ENCODE data around the gene SCG3. TPM values are rescaled to one million over a fixed set of nuclear protein-coding genes. Genes with fewer than 3 reads are reported as not detected.

SCG3 gene
- total and polyA plus RNA-seq, 2 donors (not counting 1 experiment from before 2014, with no cell fraction given), result not detected

DNA sequence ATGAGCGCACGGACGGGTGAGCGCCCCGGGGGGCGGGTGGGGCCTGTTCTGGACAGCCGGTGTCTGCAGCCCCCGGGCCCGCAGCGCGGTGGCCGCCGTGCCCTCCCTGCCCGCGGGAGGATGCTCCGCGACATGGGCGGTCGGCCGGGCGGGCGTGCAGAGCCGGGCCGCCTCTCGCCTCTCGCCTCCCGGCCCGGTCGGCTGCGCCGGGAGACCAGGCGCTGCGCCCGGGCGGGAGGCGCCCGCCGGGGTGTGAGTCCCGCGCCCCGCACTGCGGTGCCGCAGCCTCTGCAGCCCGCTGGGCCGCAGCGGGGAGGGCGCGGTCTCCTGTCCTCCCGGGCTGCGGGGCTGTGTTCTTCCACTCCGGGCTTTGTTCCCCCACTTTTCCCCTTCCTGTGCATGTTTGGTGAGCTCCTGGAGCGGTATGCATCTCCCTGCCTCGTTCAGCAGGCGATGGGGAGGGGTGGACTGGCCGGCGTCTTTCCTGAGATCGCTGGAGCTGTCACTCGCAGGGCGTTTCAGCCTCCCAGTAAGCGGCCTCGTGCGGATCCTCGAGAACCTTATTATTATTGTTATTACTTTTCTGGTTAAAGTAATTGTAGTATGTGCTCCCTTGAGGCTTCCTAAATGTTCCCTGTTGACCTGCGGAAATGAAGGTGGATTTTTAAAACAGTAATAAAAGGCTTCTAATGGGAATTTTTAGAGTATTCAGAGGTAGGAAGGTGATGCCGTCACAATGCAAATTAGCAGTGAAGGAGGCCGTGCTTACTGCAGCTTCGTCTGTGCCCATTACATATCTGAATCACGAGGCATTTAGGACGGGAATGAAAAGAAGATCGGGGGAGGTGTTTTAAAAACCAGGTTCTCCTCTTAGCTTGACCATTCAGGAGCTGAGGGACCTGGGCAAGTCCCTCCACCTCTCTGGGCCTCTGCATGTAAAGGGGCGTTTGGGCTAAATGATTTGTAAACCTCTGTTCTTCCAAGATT lies 70.7 kb downstream of the SCG3 start:
- Histone ChIP-seq H4K20me1 (ENCODE audit: control insufficient read depth, insufficient read depth, low read length, poor library complexity, severe bottlenecking) (peaks cover 9% of the 10 kb centered on the region), H3K79me2 (ENCODE audit: control insufficient read depth, insufficient read depth, low read length) (peaks cover 47% of the 10 kb centered on the region), H2AFZ (ENCODE audit: insufficient read depth, low read depth, low read length, poor library complexity, severe bottlenecking) (peak overlapping the region; percentile 87), H3K9ac (ENCODE audit: low read length) (peak overlapping the region; percentile 72), H3K4me2 (replicated peaks; ENCODE audit: low read depth, low read length, poor library complexity, severe bottlenecking) (peak overlapping the region; percentile 95), H3K27me3 (replicated peaks in 1 of 4; ENCODE audit: control extremely low read depth in 1 of 4, control insufficient read depth in 3 of 4, insufficient read depth in 4 of 4, low read length in 3 of 4) (no peaks in the 10 kb centered on the region), H3K4me3 (ENCODE audit: control extremely low read depth in 1 of 5, extremely low read depth in 1 of 5, insufficient read depth in 1 of 5, low read depth in 2 of 5, low read length in 4 of 5) (peak overlapping the region; percentile 32 to 72 (median 63)), H3K4me1 (ENCODE audit: control insufficient read depth in 2 of 2, insufficient read depth in 2 of 2, low read length in 2 of 2) (peaks cover 14 to 24% of the 10 kb centered on the region in 2 donors), H3K36me3 (replicated peaks in 1 of 2; ENCODE audit: control extremely low read depth in 1 of 2, control insufficient read depth in 1 of 2, extremely low read depth in 1 of 2, insufficient read depth in 2 of 2, low read length in 1 of 2) (no peaks in the 10 kb centered on the region), H3K9me3 (ENCODE audit: control extremely low read depth in 1 of 3, control insufficient read depth in 2 of 3, insufficient read depth in 1 of 3, low read length in 2 of 3) (no peaks in the 10 kb centered on the region), H3K27ac (ENCODE audit: low read length in 2 of 2) (peak overlapping the region in 1 of 2 donors; percentile 31)
- intact Hi-C loops (cut with micrococcal nuclease), result loop anchor here (1.0 kb wide), 2 partner anchors 16 to 20 kb away; no protein-coding TSS in a partner anchor
- Mint-ChIP-seq H3K9me3 (ENCODE audit: insufficient read depth) (no peaks in the 10 kb centered on the region), H3K4me1 (peaks cover 43% of the 10 kb centered on the region), H3K27me3 (no peaks in the 10 kb centered on the region), H3K4me3 (peak overlapping the region; percentile 95), H3K27ac (peak overlapping the region; percentile 84)
- DNase-seq, result peak; percentile 46
- ChIA-PET CTCF (interaction anchor here (0.6 to 2.8 kb wide), 6 partner anchors 15 to 102 kb away, joined by 3 to 24 read pairs (median 12); partner anchors contain the start of gene LYSMD2), POLR2A (interaction anchor here (0.5 to 2.8 kb wide), 2 partner anchors 15 to 928 kb away, joined by 9 to 16 read pairs; partner anchors contain the start of gene LYSMD2)
- 4% methylated on average over 58 of the region's 71 CpGs for whole genome bisulfite sequencing (ENCODE audit: insufficient coverage)
- ATAC-seq (ENCODE audit: low read depth), result peak; percentile 42
- TF ChIP-seq EZH2 (IDR thresholded peaks at IDR 0.05; ENCODE audit: borderline replicate concordance, insufficient read depth, low read depth, low read length, poor library complexity, severe bottlenecking), result no peak
- TF ChIP-seq, protein P1, sequence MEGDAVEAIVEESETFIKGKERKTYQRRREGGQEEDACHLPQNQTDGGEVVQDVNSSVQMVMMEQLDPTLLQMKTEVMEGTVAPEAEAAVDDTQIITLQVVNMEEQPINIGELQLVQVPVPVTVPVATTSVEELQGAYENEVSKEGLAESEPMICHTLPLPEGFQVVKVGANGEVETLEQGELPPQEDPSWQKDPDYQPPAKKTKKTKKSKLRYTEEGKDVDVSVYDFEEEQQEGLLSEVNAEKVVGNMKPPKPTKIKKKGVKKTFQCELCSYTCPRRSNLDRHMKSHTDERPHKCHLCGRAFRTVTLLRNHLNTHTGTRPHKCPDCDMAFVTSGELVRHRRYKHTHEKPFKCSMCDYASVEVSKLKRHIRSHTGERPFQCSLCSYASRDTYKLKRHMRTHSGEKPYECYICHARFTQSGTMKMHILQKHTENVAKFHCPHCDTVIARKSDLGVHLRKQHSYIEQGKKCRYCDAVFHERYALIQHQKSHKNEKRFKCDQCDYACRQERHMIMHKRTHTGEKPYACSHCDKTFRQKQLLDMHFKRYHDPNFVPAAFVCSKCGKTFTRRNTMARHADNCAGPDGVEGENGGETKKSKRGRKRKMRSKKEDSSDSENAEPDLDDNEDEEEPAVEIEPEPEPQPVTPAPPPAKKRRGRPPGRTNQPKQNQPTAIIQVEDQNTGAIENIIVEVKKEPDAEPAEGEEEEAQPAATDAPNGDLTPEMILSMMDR (IDR thresholded peaks at IDR 0.05), result no peak
